Caki2 (cell line): ENCODE measurements around the gene CBX7. TPM values are rescaled to one million over a fixed set of nuclear protein-coding genes. Genes with fewer than 3 reads are reported as not detected.

Source experiments
- DNase-seq: peaks from one replicate; pipeline ENCODE4 v3.0.0-alpha.2; 2015; ENCODE audit warnings: low read depth
- in situ Hi-C: cut with HindIII; loops from 2 replicates; pipeline ENCODE4 v1.10.0; 2016; ENCODE audit warnings: low sequenced_read_pairs, low pct_unique_long_range_greater_than_20kb, mixed read lengths
- total RNA-seq: library from RNA; depleted of rRNA; stranded (reverse); fragments of >200 nt; shearing (Covaris generic); gene quantifications from 2 replicates; pipeline ENCODE4 v1.2.3, GENCODE V29; 2014; ENCODE audit warnings: low replicate concordance

Gene CBX7
- total RNA-seq, 1 experiment from 2014 or later: 27.4 TPM

DNA sequence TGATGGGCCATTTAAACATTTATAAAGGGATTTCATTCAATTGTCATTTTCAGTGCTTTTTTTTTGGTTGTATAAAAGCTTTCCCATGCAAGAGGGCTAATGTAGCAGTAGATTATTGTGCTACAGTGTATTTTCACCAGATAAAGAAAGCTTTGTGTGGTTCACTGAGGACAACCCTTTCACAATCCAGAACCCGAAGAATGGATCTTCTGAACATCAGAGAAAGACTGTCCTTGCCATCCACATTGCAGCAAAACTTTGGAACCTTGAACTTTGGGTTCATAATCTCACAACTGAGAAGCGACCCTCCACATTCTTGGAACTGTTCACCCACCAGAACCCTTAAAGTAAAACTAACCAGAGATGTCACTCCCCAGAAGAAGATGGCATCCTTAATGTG lies 46.2 kb downstream of the CBX7 start:
- in situ Hi-C loops: no loop called here
- no peak for DNase-seq

DNA sequence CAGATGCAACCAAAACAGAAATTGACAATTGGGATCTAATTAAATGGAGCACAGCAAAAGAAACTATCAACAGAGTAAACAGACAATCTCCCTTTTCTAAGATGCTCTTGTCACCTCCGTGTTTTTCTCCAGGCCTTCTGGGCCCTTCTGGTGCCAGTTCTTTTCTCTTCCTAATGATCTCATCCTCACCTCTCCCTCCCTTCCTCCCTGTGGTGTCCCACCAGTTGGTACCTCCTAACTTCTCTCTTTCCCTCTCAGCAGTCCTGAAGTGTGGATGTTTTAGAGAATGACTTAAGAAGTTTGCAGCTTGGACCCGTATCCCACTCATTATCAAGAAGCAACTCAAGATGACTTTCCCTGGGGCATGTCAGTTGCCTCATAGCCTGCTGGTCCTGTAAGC lies 49.0 kb downstream of the CBX7 start:
- in situ Hi-C loops: no loop called here
- DNase-seq: no peak

- in situ Hi-C loops: no loop called here
- DNase-seq: no peak
Measured at GRCh38 chr22:39101226-39101625, 51.3 kb downstream of the CBX7 start.

- in situ Hi-C loops: no loop called here
- no peak for DNase-seq
Measured at GRCh38 chr22:39098576-39098975, 53.9 kb downstream of the CBX7 start.

DNA sequence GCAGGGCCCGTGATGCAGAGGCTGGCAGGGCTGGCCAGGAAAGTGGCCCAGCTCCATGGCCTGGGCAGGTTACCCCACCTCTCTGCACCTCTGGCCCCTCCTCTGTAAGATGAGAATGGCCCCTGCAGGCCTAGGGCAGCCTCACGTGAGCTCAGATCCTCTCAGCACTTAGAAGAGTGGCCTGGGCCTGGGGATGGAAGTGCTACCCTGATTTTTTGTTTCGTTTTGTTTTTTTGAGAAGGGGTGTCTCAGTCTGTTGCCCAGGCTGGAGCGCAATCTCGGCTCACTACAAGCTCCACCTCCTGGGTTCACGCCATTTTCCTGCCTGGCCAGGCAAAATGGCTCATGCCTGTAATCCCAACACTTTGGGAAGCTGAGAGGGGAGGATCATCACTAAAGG lies 54.5 kb downstream of the CBX7 start:
- DNase-seq: no peak
- in situ Hi-C loops: no loop called here

- peak; percentile 27 for DNase-seq
- in situ Hi-C loops: no loop called here
Measured at GRCh38 chr22:39097098-39098020, 55.1 kb downstream of the CBX7 start, which contains the start of gene APOBEC3H. Gene APOBEC3H (plus strand): TSS chr22:39097244. CDS start chr22:39100279, 3,035 bp downstream.

GRCh38 chr22:39095971-39096370 lies 56.5 kb downstream of the CBX7 start:
- in situ Hi-C loops: no loop called here
- DNase-seq: no peak

GRCh38 chr22:39094717-39095389 lies 57.6 kb downstream of the CBX7 start:
- DNase-seq: no peak
- in situ Hi-C loops: no loop called here

DNA sequence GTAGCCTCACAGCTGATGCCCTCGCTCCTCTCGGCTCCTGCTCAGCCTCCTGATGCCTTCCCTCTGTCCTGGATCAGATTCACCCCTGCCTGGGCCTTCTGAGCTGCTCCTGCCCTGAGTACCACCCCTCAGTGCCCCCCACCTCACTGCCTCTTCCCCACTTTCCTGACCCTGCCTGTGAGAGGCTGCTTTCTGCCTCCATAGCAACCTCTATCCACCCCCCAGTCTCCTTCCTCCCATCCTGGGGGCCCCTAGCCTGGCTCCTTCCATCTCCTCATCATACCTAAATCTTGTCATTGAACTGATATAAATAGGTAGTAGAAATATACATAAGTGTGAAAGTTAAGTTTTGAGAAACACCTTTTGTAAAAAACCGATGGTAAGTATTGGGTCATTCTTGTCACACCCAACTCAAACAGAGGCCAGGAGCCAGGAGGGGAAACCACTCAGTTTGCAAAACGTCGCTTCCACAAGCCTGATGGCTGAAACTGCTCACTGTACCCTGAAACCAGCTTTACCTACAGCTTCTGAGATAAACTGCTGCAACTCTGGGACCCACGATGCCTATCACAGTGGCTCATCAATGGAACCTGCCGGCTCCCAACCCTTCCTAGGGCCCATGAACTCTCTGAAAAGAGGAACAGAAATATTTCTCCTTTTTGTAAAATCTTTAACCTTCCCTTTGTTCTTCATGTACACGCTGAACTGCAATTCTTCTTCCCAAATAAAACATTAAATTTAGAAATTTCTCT lies 60.2 kb downstream of the CBX7 start:
- no peak for DNase-seq
- in situ Hi-C loops: no loop called here

- in situ Hi-C loops: no loop called here
- no peak for DNase-seq
Measured at GRCh38 chr22:39091126-39092081, 61.1 kb downstream of the CBX7 start.

- no peak for DNase-seq
- in situ Hi-C loops: no loop called here
Measured at GRCh38 chr22:39090426-39091064, 61.9 kb downstream of the CBX7 start.

DNA sequence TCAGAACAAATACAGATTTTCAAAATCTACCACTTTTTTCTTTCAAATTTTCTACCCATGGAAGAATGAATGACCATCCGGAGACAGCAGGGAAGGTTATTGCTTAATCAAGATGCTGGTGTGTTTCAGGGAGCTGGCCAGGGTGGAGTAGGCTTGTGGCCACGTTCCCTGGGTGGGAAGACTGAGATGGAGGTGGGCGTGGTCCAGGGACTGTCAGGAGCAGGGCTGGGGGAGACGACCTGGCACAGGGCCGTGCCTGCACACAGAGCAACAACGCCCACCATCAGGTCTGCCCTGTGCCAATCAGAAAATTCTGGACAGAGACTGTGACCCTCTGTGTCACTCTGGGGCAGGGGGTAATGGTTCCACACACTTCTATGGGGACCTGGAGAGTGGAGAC lies 62.6 kb downstream of the CBX7 start:
- in situ Hi-C loops: no loop called here
- DNase-seq: no peak

- DNase-seq: no peak
- in situ Hi-C loops: no loop called here
Measured at GRCh38 chr22:39088685-39089032, 63.8 kb downstream of the CBX7 start.

DNA sequence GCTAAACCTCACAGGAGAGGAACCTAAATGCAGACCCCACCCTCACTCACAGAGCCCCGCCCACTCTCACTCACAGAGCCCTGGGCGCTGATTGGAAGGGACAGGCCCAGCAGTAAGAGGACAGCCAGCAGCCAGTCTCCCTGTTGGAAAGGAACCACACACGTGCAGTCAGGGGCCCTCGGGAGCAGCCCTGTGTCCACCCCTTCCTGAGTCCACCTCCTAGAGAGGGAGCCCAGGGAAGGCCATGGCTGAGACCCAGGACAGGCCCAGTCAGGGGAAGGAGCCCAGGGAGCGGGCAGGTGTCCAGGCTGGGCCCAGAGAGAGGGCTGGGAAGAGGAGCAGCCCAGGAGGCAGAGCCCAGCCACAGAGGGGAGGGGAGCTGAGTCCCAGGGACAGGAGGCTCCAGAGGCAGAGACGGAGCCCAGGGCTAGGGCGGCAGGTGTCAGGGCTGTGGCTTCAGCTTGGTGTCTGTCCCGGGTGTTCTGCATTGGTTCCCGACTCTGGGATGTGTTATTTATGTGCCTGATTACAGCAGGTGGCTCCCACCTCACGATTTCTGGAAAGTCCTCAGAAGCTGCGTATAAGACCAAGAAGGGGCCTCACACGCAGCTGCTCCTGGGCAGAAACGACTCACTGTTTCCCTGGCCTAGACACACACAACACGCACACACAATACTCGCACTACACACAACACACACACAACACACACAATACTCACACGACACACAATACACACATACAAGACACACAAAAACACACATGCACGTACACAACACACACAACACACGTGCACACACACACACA lies 64.4 kb downstream of the CBX7 start:
- DNase-seq: no peak
- in situ Hi-C loops: no loop called here

GRCh38 chr22:39087098-39087497 lies 65.4 kb downstream of the CBX7 start:
- in situ Hi-C loops: no loop called here
- DNase-seq: no peak

DNA sequence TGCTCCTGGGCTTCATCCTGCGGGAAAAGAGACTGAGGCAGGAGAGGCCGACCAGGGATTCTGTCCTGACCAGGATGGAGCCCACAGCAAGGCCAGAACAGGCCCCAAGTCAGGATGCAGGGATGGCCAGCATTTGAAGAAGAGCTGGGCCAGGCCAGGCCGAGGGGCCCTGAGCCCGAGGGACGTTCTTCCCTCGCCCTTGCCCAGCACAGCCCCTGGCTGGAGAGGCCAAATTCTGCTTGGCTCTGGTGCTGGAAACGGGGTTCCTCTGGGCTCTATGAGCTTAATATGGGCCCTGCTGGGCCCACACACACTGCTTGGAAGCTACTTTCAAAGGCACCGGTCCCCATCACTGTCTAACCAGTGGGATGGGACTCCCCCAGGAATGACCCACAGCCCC lies 67.8 kb downstream of the CBX7 start:
- in situ Hi-C loops: no loop called here
- no peak for DNase-seq
